Neural crest cell (in vitro differentiated cells): ENCODE data around the gene CORO6. TPM values are rescaled to one million over a fixed set of nuclear protein-coding genes. Genes with fewer than 3 reads are reported as not detected.

Source experiments
- DNase-seq: peaks from one replicate; pipeline ENCODE4 v3.0.0; 2021; ENCODE audit warnings: low read depth, mixed read lengths, low spot score
- H3K27ac Mint-ChIP-seq: one replicate; pipeline ENCODE4 v1.8.0; 2021; ENCODE audit warnings: mild to moderate bottlenecking, mixed read lengths; ENCODE audit not compliant: unreplicated experiment
- H3K27me3 Mint-ChIP-seq: 2 replicates; pipeline ENCODE4 v1.8.0; 2021; ENCODE audit warnings: low read depth, mild to moderate bottlenecking, mixed read lengths
- H3K36me3 Mint-ChIP-seq: 2 replicates; pipeline ENCODE4 v1.8.0; 2021; ENCODE audit warnings: low read depth, mild to moderate bottlenecking, mixed read lengths
- H3K4me1 Mint-ChIP-seq: 2 replicates; pipeline ENCODE4 v1.8.0; 2021; ENCODE audit warnings: mixed read lengths
- H3K4me3 Mint-ChIP-seq: one replicate; pipeline ENCODE4 v1.8.0; 2021; ENCODE audit warnings: mild to moderate bottlenecking, mixed read lengths
- H3K9me3 Mint-ChIP-seq: 2 replicates; pipeline ENCODE4 v1.8.0; 2021; ENCODE audit warnings: mixed read lengths
- CTCF ChIP-seq: fragments of 200-600 bp; sonication (generic); conservative IDR thresholded peaks from 2 replicates; pipeline ENCODE4 v1.5.0; 2021; ENCODE audit warnings: antibody characterized with exemption, mild to moderate bottlenecking
- total RNA-seq: library from RNA; stranded (reverse); gene quantifications from 2 replicates; pipeline ENCODE4 v1.2.1, GENCODE V29; 2021

Gene CORO6
- total RNA-seq, 1 donor from 2014 or later = 2.7 TPM

GRCh38 chr17:29608986-29609385 is 13.7 kb downstream of the CORO6 start:
- Mint-ChIP-seq H3K4me3 (no peak overlapping the region), H3K9me3 (no peaks in the 10 kb centered on the region), H3K27me3 (peaks cover 3% of the 10 kb centered on the region), H3K36me3 (peaks cover 8% of the 10 kb centered on the region), H3K4me1 (peaks cover 3% of the 10 kb centered on the region), H3K27ac (no peak overlapping the region)
- no peak for DNase-seq
- no peak for TF ChIP-seq CTCF

GRCh38 chr17:29607557-29608195 is 15.0 kb downstream of the CORO6 start:
- H3K36me3 Mint-ChIP-seq = peaks cover 8% of the 10 kb centered on the region
- peaks cover 7% of the 10 kb centered on the region for H3K4me1 Mint-ChIP-seq
- no peak overlapping the region for H3K4me3 Mint-ChIP-seq
- no peak for TF ChIP-seq CTCF
- peaks cover 3% of the 10 kb centered on the region for H3K27me3 Mint-ChIP-seq
- H3K9me3 Mint-ChIP-seq = no peaks in the 10 kb centered on the region
- no peak overlapping the region for H3K27ac Mint-ChIP-seq
- DNase-seq = no peak

- Mint-ChIP-seq H3K27me3 (no peaks in the 10 kb centered on the region), H3K36me3 (no peaks in the 10 kb centered on the region), H3K9me3 (no peaks in the 10 kb centered on the region), H3K4me1 (peaks cover 27% of the 10 kb centered on the region), H3K27ac (no peak overlapping the region), H3K4me3 (no peak overlapping the region)
- TF ChIP-seq CTCF = no peak
- DNase-seq = no peak
Observed at GRCh38 chr17:29603109-29603674, 19.5 kb downstream of the CORO6 start.

GRCh38 chr17:29597361-29598172 is 25.1 kb downstream of the CORO6 start:
- Mint-ChIP-seq H3K4me3 (peak overlapping the region; percentile 78), H3K9me3 (no peaks in the 10 kb centered on the region), H3K36me3 (no peaks in the 10 kb centered on the region), H3K27ac (no peak overlapping the region), H3K27me3 (no peaks in the 10 kb centered on the region), H3K4me1 (peaks cover 41% of the 10 kb centered on the region)
- no peak for TF ChIP-seq CTCF
- no peak for DNase-seq

- DNase-seq = no peak
Observed at GRCh38 chr17:29596811-29597210, 25.9 kb downstream of the CORO6 start.

More at GRCh38 chr17:29596811-29597210, 25.9 kb downstream of the CORO6 start:
- no peak overlapping the region for H3K27ac Mint-ChIP-seq
- H3K4me1 Mint-ChIP-seq = peaks cover 48% of the 10 kb centered on the region
- H3K27me3 Mint-ChIP-seq = no peaks in the 10 kb centered on the region
- TF ChIP-seq CTCF = no peak
- peak overlapping the region; percentile 78 for H3K4me3 Mint-ChIP-seq
- no peaks in the 10 kb centered on the region for H3K36me3 Mint-ChIP-seq
- H3K9me3 Mint-ChIP-seq = no peaks in the 10 kb centered on the region
